VCaP (cell line): ENCODE results near the gene ARHGAP32.
A peak's percentile ranks its signal among the peaks of the same experiment; 100 is the strongest.

ENCODE experiments used
- H3K27ac ChIP-seq: fragments of 450-650 bp; 2 replicates; pipeline ENCODE4 v1.5.1; 2017
- TF ChIP-seq, protein P1 (sequence below): fragments of 450-650 bp; conservative IDR thresholded peaks from 2 replicates; pipeline ENCODE4 v1.5.1; 2017; ENCODE audit warnings: mild to moderate bottlenecking, moderate library complexity

The ARHGAP32 gene

DNA sequence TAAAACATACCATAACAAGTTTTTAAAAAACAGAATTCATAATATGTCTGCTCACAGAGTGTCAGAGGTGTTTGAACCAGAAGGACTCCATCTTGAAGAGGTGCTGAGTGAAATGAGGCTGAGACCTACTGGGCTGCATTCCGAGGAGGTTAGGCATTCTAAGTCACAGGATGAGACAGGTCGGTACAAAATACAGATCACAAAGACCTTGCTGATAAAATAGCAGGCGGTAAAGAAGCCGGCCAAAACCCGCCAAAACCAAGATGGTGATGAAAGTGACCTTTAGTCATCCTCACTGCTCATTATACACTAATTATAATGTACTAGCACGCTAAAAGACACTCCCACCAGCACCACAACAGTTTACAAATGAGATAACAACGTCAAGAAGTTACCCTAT, 116.4 kb downstream of the ARHGAP32 start:
- TF ChIP-seq, protein P1, sequence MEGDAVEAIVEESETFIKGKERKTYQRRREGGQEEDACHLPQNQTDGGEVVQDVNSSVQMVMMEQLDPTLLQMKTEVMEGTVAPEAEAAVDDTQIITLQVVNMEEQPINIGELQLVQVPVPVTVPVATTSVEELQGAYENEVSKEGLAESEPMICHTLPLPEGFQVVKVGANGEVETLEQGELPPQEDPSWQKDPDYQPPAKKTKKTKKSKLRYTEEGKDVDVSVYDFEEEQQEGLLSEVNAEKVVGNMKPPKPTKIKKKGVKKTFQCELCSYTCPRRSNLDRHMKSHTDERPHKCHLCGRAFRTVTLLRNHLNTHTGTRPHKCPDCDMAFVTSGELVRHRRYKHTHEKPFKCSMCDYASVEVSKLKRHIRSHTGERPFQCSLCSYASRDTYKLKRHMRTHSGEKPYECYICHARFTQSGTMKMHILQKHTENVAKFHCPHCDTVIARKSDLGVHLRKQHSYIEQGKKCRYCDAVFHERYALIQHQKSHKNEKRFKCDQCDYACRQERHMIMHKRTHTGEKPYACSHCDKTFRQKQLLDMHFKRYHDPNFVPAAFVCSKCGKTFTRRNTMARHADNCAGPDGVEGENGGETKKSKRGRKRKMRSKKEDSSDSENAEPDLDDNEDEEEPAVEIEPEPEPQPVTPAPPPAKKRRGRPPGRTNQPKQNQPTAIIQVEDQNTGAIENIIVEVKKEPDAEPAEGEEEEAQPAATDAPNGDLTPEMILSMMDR, result no peak
- no peak overlapping the region for H3K27ac ChIP-seq

DNA sequence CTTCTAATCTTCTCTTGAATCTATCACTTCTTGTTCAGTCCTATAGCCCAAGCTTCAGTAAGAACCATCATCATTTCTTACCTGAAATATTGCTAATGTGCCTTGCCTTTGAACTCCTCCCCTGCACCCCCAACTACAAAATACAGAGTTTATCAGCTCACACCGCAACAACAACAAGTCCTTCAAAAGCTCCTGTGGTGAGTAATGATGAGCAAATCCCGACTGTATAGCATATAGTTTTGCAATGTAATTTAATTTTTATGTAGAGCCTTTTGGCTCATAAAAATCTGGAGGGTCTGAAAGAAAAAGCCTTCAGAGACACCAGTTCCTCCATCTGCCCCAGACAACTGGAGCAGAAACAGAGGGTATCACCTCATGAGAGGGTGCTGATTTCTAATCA, 124.7 kb downstream of the ARHGAP32 start:
- no peak overlapping the region for H3K27ac ChIP-seq
- TF ChIP-seq, protein P1, result no peak

DNA sequence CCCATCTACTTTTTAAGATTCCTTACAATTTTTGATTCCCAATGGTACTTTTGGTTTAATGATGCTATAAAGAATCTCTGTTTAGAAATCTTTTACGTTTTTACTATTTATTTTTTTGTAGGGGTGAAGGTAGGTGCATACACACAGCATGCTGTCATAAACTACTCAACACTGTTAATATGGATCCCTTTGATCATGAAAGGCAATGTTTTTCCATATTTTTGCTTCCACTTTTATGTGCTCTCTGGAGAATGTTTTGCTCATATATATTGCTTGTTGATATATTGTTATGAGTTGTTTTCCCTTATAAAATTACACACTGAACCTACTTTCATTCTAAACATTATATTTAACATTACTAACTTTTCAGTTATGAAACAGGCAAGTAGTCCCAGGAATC, 125.9 kb downstream of the ARHGAP32 start:
- TF ChIP-seq, protein P1, result no peak
- no peak overlapping the region for H3K27ac ChIP-seq

DNA sequence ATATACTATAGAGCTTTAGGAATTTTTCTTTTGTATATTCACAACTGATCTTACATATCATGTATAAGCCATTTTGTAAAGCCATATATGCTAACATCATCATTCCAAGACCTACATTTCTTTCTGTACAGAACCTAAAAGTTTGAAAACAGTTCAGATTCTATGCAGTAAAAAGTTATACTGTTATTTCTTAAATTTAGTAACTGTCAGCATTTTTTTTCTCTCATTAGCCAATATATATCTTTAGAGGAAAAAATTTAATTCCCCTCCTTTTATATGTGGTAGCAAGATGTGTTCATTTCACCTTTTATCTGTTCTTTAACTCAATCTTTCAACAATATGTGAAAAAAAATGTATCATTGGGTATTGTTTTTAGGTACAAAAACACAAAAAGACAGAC, 129.0 kb downstream of the ARHGAP32 start:
- TF ChIP-seq, protein P1, result no peak
- no peak overlapping the region for H3K27ac ChIP-seq

DNA sequence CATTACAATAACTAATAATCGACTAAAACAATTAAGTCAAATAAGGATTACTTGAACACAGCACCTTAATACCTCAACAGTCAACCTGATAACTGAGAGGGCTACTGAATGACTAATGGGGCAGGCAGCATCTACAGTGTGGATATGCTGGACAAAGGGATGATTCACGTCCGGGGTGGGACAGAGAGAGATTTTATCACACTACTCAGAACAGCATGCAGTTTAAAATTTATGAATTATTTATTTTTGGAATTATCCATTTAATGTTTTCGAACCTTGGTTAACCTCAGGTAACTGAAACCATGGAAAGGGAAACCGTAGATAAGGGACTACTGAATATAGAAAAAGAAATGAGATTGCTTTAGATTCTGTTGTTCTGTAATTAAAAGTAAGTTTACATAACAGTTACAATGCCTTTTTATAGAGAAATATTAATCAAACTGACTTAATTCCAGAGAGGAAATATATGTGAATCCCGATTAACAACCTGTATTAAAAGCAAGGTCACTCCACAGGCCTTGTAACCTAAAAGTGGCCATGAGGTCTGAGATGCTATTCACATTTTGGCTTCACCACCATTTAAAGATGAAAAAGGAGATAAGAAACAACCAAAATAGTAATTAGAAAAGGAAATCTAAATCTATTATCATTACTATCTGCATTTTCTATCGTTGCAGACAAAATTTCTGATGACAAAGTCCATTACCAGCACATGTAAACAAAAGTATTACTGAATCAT, 130.5 kb downstream of the ARHGAP32 start:
- TF ChIP-seq, protein P1, result no peak

DNA sequence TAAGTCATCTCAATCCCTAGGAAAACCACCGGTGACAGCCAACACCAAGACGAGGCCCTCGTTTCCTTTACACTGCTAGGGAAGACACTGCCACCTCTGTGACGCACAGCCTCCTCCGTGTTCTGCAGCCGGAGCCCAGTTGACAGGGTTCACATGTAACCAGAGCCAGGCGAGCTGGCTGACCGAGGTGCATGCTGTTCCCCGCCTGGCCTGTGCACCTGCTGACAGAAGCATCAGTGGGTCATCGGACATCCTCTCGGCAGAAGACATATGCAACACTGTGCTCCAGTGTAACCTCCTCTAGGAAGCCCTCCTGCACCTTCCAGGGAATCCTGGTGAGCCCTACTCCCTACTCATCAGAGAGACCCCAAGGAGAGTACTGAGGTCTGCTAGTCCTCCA, 135.2 kb downstream of the ARHGAP32 start:
- TF ChIP-seq, protein P1, result no peak
- no peak overlapping the region for H3K27ac ChIP-seq

More for the DNA sequence above, 130.5 kb downstream of the ARHGAP32 start:
- H3K27ac ChIP-seq, result no peak overlapping the region

DNA sequence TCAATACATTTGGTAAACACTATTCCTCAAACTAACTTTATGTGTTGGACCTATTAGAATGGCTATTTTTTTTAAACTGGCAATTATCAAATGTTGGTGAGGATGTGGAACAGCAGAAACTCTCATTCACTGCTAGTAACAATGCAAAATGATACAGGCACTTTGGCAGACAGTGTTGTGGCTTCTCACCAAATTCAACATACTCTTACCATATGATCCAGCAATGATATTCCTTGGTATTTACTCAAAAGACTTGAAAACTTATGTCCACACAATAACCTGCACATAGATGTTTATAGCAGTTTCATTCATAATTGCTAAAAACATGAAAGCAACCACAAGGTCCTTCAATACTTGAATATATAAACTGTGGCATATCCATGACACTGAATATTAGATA, 136.9 kb downstream of the ARHGAP32 start:
- peak overlapping the region; percentile 36; the same call in 1 of the 2 replicates for H3K27ac ChIP-seq
- TF ChIP-seq, protein P1, result no peak
